HUES64 (cell line): ENCODE results near the gene CTNNA2.

ENCODE experiments used
- H3K27ac ChIP-seq: 2 replicates; pipeline ENCODE4 v1.7.0; 2013; ENCODE audit warnings: low read depth, low read length, inconsistent platforms
- H3K27me3 ChIP-seq: 2 replicates; pipeline ENCODE4 v1.6.1; 2013; ENCODE audit warnings: mild to moderate bottlenecking, low read length; ENCODE audit not compliant: insufficient read depth
- H3K36me3 ChIP-seq: 2 replicates; pipeline ENCODE4 v1.6.1; 2013; ENCODE audit warnings: mild to moderate bottlenecking, low read length; ENCODE audit not compliant: insufficient read depth
- H3K4me1 ChIP-seq: 2 replicates; pipeline ENCODE4 v1.6.1; 2013; ENCODE audit warnings: mild to moderate bottlenecking, low read length, moderate library complexity; ENCODE audit not compliant: insufficient read depth
- H3K4me3 ChIP-seq: 2 replicates; pipeline ENCODE4 v1.5.1; 2013; ENCODE audit warnings: mild to moderate bottlenecking, low read length, moderate library complexity
- H3K9ac ChIP-seq: 2 replicates; pipeline ENCODE4 v1.6.1; 2013; ENCODE audit warnings: mild to moderate bottlenecking, low read depth, low read length
- H3K9me3 ChIP-seq: 2 replicates; pipeline ENCODE4 v1.6.1; 2013; ENCODE audit warnings: low read depth, low read length; ENCODE audit not compliant: insufficient read depth
- WGBS: fragments of 150-250, 120-280 bp; methylation state at CpG from one replicate; pipeline ENCODE4 v1.1.7; 2013; ENCODE audit warnings: missing lambda C conversion rate; 5-methylcytosine and 5-hydroxymethylcytosine counted together

The CTNNA2 gene

DNA sequence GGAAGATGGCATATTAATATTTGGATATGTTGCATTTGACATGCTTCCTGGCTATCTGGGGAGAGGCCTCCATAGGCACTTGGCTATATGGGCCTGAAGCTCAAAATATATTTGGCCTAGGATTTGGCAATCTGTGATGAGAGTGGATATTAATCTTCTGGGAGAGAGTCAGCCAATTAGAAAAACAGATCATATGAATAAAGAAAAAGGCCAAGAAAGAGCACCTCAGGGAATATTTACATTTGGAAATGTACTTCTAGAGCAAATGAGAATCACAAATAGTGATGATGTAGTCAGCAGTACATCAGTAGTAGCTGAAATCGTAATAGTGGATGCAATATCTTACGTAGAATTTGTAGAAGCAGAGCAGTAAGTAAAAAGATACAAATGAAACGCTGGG, 277.0 kb downstream of the CTNNA2 start:
- no peak overlapping the region for H3K4me3 ChIP-seq
- no peaks in the 10 kb centered on the region for H3K27me3 ChIP-seq
- H3K9ac ChIP-seq: no peak overlapping the region
- no peaks in the 10 kb centered on the region for H3K36me3 ChIP-seq
- H3K9me3 ChIP-seq: no peaks in the 10 kb centered on the region
- no peak overlapping the region for H3K27ac ChIP-seq
- WGBS: 90% methylated on average over 3 of the region's 3 CpGs
- H3K4me1 ChIP-seq: no peaks in the 10 kb centered on the region

DNA sequence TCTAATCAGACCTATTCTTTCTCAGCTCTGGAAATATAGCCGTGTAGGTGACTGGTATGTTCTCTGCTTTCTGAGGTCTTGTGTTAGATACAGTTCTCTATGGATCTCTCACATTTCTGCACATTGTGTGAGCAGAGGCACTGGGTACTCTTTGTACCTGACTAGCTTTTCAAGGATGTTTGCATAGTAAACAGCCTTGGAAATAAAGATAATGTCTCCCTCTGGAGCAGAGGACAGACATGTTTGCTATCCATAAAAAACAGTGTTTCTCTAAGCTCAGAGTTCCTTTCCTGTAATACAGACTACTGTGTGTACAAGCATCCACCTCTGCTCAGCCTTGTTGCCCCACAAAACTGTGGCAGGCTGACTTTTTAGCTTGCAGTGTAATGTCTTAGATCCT, 279.2 kb downstream of the CTNNA2 start:
- Histone ChIP-seq H3K9ac (no peak overlapping the region), H3K9me3 (no peaks in the 10 kb centered on the region), H3K27ac (no peak overlapping the region), H3K4me3 (no peak overlapping the region), H3K4me1 (peaks cover 14% of the 10 kb centered on the region; the same call in 1 of the 2 replicates), H3K27me3 (no peaks in the 10 kb centered on the region), H3K36me3 (no peaks in the 10 kb centered on the region)
- WGBS: 93% methylated on average over 1 of the region's 1 CpG

- Histone ChIP-seq H3K4me3 (no peak overlapping the region), H3K27me3 (no peaks in the 10 kb centered on the region), H3K4me1 (peaks cover 14% of the 10 kb centered on the region; the same call in 1 of the 2 replicates), H3K9ac (no peak overlapping the region), H3K36me3 (no peaks in the 10 kb centered on the region), H3K9me3 (no peaks in the 10 kb centered on the region), H3K27ac (no peak overlapping the region)
- WGBS: 91% methylated on average over 3 of the region's 3 CpGs
Measured at GRCh38 chr2:79793006-79793405, 280.2 kb downstream of the CTNNA2 start.

DNA sequence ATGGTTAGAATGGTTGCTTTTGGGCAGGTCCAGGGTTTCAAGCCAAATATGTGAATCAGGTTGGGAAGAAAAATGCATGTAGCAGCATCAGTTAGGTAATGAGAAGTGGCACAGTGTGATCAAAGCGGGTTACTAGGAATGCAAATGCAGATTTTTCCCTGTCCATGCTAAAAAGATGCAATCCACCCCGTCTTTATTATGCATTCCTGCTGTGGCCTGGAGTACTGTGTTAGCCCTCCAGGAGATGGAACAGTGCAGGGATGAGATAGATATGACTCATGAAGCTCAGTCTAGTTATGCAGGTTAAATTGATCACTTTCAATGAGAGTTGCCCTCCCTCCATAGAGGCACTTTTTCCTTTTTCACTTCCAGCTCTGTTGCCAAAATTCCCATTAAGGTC, 283.8 kb downstream of the CTNNA2 start:
- H3K36me3 ChIP-seq: no peaks in the 10 kb centered on the region
- H3K9ac ChIP-seq: no peak overlapping the region
- H3K9me3 ChIP-seq: no peaks in the 10 kb centered on the region
- no peak overlapping the region for H3K4me3 ChIP-seq
- peaks cover 28% of the 10 kb centered on the region; the same call in 1 of the 2 replicates for H3K4me1 ChIP-seq
- 92% methylated on average over 2 of the region's 2 CpGs for WGBS
- no peak overlapping the region for H3K27ac ChIP-seq
- H3K27me3 ChIP-seq: no peaks in the 10 kb centered on the region

- Histone ChIP-seq H3K27ac (no peak overlapping the region), H3K36me3 (no peaks in the 10 kb centered on the region), H3K4me3 (no peak overlapping the region), H3K4me1 (peaks cover 28% of the 10 kb centered on the region; the same call in 1 of the 2 replicates), H3K27me3 (no peaks in the 10 kb centered on the region), H3K9me3 (0 out of 2 replicates have a peak, but pooled peaks cover 1% of the 10 kb centered on the region), H3K9ac (no peak overlapping the region)
- 92% methylated on average over 3 of the region's 3 CpGs for WGBS
Measured at GRCh38 chr2:79798776-79799175, 285.9 kb downstream of the CTNNA2 start.

GRCh38 chr2:79799729-79800128, 286.9 kb downstream of the CTNNA2 start:
- Histone ChIP-seq H3K9me3 (0 out of 2 replicates have a peak, but pooled peaks cover 5% of the 10 kb centered on the region), H3K4me1 (peaks cover 28% of the 10 kb centered on the region; the same call in 1 of the 2 replicates), H3K36me3 (no peaks in the 10 kb centered on the region), H3K27ac (no peak overlapping the region), H3K9ac (no peak overlapping the region), H3K4me3 (no peak overlapping the region), H3K27me3 (no peaks in the 10 kb centered on the region)

DNA sequence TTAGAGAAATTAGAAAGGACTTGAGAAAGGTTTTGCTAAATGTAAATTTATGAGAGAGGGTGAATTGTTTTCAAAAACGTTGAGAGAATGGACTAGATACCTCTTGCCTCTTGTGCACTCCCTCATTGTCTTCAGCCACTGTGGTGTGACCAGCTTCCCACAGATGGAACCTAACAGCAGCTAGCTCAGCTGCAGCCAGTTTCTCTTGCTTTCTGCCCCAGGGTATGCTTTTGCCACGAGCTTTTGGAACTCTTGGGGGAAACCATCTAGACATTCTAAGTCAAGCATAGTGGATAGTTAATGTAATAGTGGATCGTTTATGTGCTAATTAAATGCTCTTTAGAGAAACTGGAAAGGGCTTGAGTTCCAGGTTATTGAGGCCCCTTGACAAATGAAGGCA, 288.2 kb downstream of the CTNNA2 start:
- H3K4me1 ChIP-seq: peaks cover 20% of the 10 kb centered on the region; the same call in 1 of the 2 replicates
- H3K27ac ChIP-seq: no peak overlapping the region
- no peaks in the 10 kb centered on the region for H3K27me3 ChIP-seq
- 81% methylated on average over 3 of the region's 3 CpGs for WGBS
- H3K9ac ChIP-seq: no peak overlapping the region
- no peak overlapping the region for H3K4me3 ChIP-seq
- H3K36me3 ChIP-seq: no peaks in the 10 kb centered on the region
- H3K9me3 ChIP-seq: 0 out of 2 replicates have a peak, but pooled peaks cover 5% of the 10 kb centered on the region

DNA sequence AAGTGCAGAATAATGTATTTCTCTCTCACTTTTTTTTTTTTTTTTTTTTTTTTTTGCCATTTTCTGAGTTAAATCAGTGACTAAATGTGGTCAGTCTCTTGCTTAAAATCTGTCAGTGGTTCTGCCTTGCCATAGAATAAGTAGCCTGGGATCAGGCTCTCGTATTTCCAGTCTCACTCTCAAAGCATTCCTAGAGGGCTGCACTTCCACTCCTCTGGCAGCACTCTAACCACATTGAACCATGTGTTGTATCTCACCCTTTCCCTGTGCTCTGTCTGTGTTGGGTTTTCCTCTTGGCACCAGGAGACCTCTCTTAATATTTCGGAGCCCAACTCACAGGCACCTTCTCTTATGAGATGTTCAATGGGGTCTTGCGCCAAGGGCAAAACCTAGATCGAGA, 304.4 kb downstream of the CTNNA2 start:
- Histone ChIP-seq H3K9ac (no peak overlapping the region), H3K27ac (no peak overlapping the region), H3K27me3 (no peaks in the 10 kb centered on the region), H3K4me3 (no peak overlapping the region), H3K9me3 (no peaks in the 10 kb centered on the region), H3K36me3 (no peaks in the 10 kb centered on the region), H3K4me1 (no peaks in the 10 kb centered on the region)
- WGBS: 96% methylated on average over 4 of the region's 4 CpGs

GRCh38 chr2:79820281-79820680, 307.4 kb downstream of the CTNNA2 start:
- Histone ChIP-seq H3K4me3 (no peak overlapping the region), H3K4me1 (no peaks in the 10 kb centered on the region), H3K36me3 (no peaks in the 10 kb centered on the region), H3K27ac (no peak overlapping the region), H3K27me3 (no peaks in the 10 kb centered on the region), H3K9ac (no peak overlapping the region), H3K9me3 (no peaks in the 10 kb centered on the region)
- WGBS: 75% methylated on average over 4 of the region's 4 CpGs

GRCh38 chr2:79822136-79822535, 309.3 kb downstream of the CTNNA2 start:
- Histone ChIP-seq H3K36me3 (no peaks in the 10 kb centered on the region), H3K9me3 (no peaks in the 10 kb centered on the region), H3K4me1 (no peaks in the 10 kb centered on the region), H3K27me3 (no peaks in the 10 kb centered on the region), H3K4me3 (no peak overlapping the region), H3K27ac (no peak overlapping the region), H3K9ac (no peak overlapping the region)
- WGBS: 100% methylated on average over 1 of the region's 2 CpGs

DNA sequence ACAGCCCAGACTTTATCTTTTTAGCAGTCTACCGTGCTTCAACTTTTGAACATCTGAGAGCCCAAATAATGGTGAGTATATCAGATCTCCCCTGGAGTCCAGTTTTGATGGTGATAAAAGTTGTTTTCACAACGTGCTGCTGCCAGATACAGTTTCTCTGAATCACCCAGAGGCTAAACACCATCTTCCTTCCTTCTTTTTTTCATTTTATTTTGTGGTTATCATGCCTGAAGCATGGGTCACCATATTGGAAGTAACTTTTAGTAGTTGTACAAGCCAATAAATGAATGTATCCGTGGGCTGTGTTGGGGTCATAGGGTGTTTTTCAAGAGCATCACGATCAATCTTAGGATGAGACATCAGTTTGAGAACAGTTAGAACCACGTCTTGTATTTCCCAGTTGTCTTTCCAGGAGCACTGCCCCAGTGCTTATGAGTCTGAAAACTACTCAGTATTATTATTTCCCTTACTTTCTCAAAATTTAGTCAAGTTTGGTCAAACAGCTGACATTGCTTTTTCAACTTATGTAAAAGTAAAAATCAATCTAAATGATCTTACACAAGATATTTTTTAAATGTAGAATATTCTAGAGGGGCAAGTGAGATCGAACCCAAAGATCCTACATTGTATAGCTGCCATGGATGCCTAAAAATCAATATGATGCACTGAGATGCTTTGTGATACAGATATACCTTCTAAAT, 311.4 kb downstream of the CTNNA2 start:
- no peak overlapping the region for H3K9ac ChIP-seq
- H3K4me1 ChIP-seq: peaks cover 8% of the 10 kb centered on the region
- no peaks in the 10 kb centered on the region for H3K36me3 ChIP-seq
- H3K27me3 ChIP-seq: no peaks in the 10 kb centered on the region
- 96% methylated on average over 4 of the region's 6 CpGs for WGBS
- H3K27ac ChIP-seq: no peak overlapping the region
- no peak overlapping the region for H3K4me3 ChIP-seq
- no peaks in the 10 kb centered on the region for H3K9me3 ChIP-seq

GRCh38 chr2:79827881-79828280, 315.0 kb downstream of the CTNNA2 start:
- Histone ChIP-seq H3K36me3 (no peaks in the 10 kb centered on the region), H3K4me3 (no peak overlapping the region), H3K27ac (no peak overlapping the region), H3K9me3 (no peaks in the 10 kb centered on the region), H3K4me1 (peaks cover 32% of the 10 kb centered on the region), H3K27me3 (no peaks in the 10 kb centered on the region), H3K9ac (no peak overlapping the region)
- no CpG with 5 or more reads among the region's 1 CpG for WGBS
